Nephron progenitor cell (in vitro differentiated cells): Measurements from ENCODE around the gene CREB3L2.

Experiments
- DNase-seq: peaks from one replicate; pipeline ENCODE4 v3.0.0; 2021
- H3K27ac Mint-ChIP-seq: 2 replicates; pipeline ENCODE4 v1.8.0; 2021; ENCODE audit warnings: mild to moderate bottlenecking, moderate library complexity, mixed read lengths
- H3K27me3 Mint-ChIP-seq: 2 replicates; pipeline ENCODE4 v1.8.0; 2021; ENCODE audit warnings: mild to moderate bottlenecking, low read depth, mixed read lengths; ENCODE audit not compliant: poor library complexity
- H3K36me3 Mint-ChIP-seq: 2 replicates; pipeline ENCODE4 v1.8.0; 2021; ENCODE audit warnings: low read depth, mixed read lengths
- H3K4me1 Mint-ChIP-seq: 2 replicates; pipeline ENCODE4 v1.8.0; 2021; ENCODE audit warnings: mixed read lengths
- H3K4me3 Mint-ChIP-seq: 2 replicates; pipeline ENCODE4 v1.8.0; 2021; ENCODE audit warnings: mild to moderate bottlenecking, moderate library complexity, mixed read lengths
- H3K9me3 Mint-ChIP-seq: 2 replicates; pipeline ENCODE4 v1.8.0; 2021; ENCODE audit warnings: mild to moderate bottlenecking, moderate library complexity, mixed read lengths
- TF ChIP-seq, protein P1 (sequence below): fragments of 200-600 bp; sonication (generic); IDR thresholded peaks from 2 replicates; pipeline ENCODE4 v1.5.0; 2021; ENCODE audit warnings: antibody characterized with exemption

The CREB3L2 gene

GRCh38 chr7:137934176-137934826 lies 67.6 kb downstream of the CREB3L2 start:
- Mint-ChIP-seq H3K4me3 (no peak overlapping the region), H3K27ac (peak overlapping the region; percentile 39), H3K27me3 (no peaks in the 10 kb centered on the region), H3K4me1 (peaks cover 65% of the 10 kb centered on the region), H3K9me3 (no peaks in the 10 kb centered on the region), H3K36me3 (peaks cover 24% of the 10 kb centered on the region)
- no peak for DNase-seq
- TF ChIP-seq, protein P1, sequence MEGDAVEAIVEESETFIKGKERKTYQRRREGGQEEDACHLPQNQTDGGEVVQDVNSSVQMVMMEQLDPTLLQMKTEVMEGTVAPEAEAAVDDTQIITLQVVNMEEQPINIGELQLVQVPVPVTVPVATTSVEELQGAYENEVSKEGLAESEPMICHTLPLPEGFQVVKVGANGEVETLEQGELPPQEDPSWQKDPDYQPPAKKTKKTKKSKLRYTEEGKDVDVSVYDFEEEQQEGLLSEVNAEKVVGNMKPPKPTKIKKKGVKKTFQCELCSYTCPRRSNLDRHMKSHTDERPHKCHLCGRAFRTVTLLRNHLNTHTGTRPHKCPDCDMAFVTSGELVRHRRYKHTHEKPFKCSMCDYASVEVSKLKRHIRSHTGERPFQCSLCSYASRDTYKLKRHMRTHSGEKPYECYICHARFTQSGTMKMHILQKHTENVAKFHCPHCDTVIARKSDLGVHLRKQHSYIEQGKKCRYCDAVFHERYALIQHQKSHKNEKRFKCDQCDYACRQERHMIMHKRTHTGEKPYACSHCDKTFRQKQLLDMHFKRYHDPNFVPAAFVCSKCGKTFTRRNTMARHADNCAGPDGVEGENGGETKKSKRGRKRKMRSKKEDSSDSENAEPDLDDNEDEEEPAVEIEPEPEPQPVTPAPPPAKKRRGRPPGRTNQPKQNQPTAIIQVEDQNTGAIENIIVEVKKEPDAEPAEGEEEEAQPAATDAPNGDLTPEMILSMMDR: no peak

DNA sequence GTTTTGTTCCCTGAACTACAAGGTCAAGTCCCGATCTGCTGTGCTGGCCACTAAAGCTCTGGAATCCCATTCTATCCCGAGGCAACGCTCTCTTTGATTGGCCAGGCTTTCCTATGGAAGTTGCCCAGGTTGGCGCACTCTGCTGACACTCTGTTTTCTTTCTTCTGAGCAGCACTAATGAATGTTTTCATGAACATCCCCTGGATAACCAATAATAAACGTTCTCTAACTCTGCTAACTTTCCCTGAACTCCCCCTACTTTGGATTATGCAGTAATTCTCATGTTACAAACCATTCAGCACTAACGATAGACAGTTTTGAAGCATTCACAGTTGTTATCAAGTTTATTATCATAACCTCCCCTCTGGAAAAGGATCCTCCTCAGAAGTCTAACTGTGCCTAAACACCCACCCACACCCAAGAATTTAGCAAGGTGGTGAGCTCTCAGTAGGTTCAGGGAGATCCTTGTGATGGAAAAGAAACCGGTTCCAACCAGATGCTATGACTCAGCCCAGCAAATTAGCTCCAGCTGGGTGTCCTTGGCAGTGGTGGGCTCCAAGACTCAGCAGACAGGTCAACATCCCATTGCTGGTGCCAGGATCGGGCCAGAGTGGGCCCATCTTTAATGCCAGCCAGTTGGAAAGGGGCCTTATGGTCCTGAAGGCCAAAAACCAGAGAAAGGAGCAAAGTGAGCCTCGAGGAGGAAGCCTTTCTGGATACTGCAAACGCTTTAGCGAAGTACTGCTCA lies 68.4 kb downstream of the CREB3L2 start:
- H3K27ac Mint-ChIP-seq: peak overlapping the region; percentile 95

DNA sequence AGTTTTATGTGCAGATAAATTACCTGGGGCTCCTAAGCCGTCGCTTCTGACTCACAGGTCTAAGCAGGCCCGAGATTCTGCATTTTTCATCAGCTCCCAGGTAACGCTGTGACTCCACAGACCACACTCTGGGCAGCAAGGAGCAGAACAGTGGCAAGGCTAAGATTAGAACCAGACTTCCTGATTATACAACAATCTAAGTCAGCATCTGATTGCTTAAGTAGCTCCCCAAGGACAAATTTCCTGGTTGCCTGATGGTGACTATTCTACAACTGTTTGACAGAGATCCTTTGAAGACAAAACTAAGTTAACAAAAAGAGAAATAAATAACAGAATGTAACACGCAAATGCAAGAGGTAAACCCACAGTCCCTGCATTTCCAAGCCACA lies 69.0 kb downstream of the CREB3L2 start:
- peaks cover 4% of the 10 kb centered on the region for H3K27me3 Mint-ChIP-seq
- H3K4me1 Mint-ChIP-seq: peaks cover 65% of the 10 kb centered on the region
- no peak for DNase-seq
- TF ChIP-seq, protein P1: no peak
- H3K4me3 Mint-ChIP-seq: no peak overlapping the region
- no peaks in the 10 kb centered on the region for H3K9me3 Mint-ChIP-seq
- peaks cover 32% of the 10 kb centered on the region for H3K36me3 Mint-ChIP-seq
- peak overlapping the region; percentile 95 for H3K27ac Mint-ChIP-seq

More for the DNA sequence above, 68.4 kb downstream of the CREB3L2 start:
- Mint-ChIP-seq H3K36me3 (peaks cover 26% of the 10 kb centered on the region), H3K4me3 (no peak overlapping the region), H3K9me3 (no peaks in the 10 kb centered on the region), H3K27me3 (no peaks in the 10 kb centered on the region), H3K4me1 (peaks cover 65% of the 10 kb centered on the region)
- TF ChIP-seq, protein P1: no peak
- DNase-seq: no peak

DNA sequence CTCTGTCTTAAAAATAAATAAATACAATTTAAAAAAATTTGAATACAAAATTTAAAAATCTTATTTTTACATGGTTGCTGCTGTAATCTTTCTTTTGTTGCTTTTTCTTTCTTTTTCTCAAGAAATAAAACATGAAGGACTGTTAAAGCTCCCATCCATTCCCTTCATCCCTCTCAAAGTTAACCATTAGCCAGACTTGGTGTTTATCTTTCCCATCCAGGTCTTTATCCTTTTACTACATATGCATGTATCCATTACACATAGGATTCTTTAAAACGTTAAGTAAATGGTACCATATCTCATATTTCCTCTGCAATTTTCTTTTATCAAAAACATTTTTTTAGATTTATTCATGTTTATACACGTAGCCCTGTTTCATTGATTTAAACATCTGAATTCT lies 70.1 kb downstream of the CREB3L2 start:
- no peaks in the 10 kb centered on the region for H3K9me3 Mint-ChIP-seq
- peaks cover 58% of the 10 kb centered on the region for H3K4me1 Mint-ChIP-seq
- H3K36me3 Mint-ChIP-seq: peaks cover 42% of the 10 kb centered on the region

DNA sequence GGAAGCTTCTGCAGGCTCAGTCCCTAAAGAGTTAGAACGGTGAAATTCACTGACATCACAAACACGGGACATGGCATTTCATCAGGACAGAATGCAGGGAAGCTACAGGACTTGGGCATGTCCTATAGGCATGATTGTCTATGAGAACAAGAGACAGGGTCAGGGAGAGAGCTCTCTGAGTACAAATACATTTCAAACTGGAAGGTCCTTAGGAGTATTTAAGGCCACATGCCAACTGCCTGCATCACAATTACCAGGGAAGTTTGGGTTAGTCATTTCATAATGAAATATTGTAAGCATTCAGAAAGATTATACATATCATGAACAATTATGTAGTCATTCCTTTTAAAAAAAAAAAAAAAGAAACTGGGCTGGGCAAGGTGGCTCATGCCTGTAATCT lies 71.3 kb downstream of the CREB3L2 start:
- no peak overlapping the region for H3K27ac Mint-ChIP-seq
- H3K4me3 Mint-ChIP-seq: no peak overlapping the region
- peaks cover 45% of the 10 kb centered on the region for H3K4me1 Mint-ChIP-seq
- TF ChIP-seq, protein P1: no peak
- no peaks in the 10 kb centered on the region for H3K9me3 Mint-ChIP-seq
- DNase-seq: no peak
- H3K27me3 Mint-ChIP-seq: peaks cover 5% of the 10 kb centered on the region
- peaks cover 55% of the 10 kb centered on the region for H3K36me3 Mint-ChIP-seq

More for the DNA sequence above, 70.1 kb downstream of the CREB3L2 start:
- TF ChIP-seq, protein P1: no peak
- H3K27ac Mint-ChIP-seq: peak overlapping the region; percentile 25
- no peak for DNase-seq
- H3K27me3 Mint-ChIP-seq: peaks cover 5% of the 10 kb centered on the region
- H3K4me3 Mint-ChIP-seq: no peak overlapping the region

DNA sequence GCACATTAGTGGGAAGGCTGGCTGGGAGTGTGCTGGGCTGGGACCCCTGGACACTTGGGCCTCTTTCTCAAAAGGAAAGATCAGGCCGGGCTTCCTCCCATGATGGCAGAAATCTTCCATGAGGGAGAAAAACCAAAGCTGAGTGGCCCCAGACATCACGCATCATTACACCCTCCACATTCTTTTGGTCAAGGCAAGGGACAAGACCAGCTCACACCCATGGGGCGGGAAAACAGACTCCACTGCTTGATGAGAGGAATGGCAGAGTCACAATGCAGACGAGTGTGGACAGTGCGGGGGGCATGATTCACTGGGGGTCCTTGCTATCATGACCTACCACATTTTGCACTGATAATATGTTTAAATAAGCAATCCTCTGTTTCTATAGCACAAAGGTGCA lies 73.3 kb downstream of the CREB3L2 start:
- H3K27ac Mint-ChIP-seq: no peak overlapping the region
- no peak overlapping the region for H3K4me3 Mint-ChIP-seq

More for the DNA sequence above, 73.3 kb downstream of the CREB3L2 start:
- peaks cover 26% of the 10 kb centered on the region for H3K4me1 Mint-ChIP-seq
- TF ChIP-seq, protein P1: no peak
- H3K27me3 Mint-ChIP-seq: peaks cover 5% of the 10 kb centered on the region
- DNase-seq: no peak
- no peaks in the 10 kb centered on the region for H3K9me3 Mint-ChIP-seq
- peaks cover 74% of the 10 kb centered on the region for H3K36me3 Mint-ChIP-seq
